Endothelial cell of umbilical vein (primary cell): ENCODE results near the gene ADGRD1. TPM values are rescaled to one million over a fixed set of nuclear protein-coding genes. Genes with fewer than 3 reads are reported as not detected.

Experiments used
- BruUV-seq: library from RNA; stranded (reverse); fragments of 400-500 nt; replicated peaks from 2 replicates; lab custom pipeline; 2021; lab: Mats Ljungman, UMichigan
- CTCF ChIA-PET: fragments of 300-600, 350-600 bp; sonication (Branson Sonifier 250); formaldehyde crosslinking; loops from one replicate; lab custom pipeline; 2021; ENCODE audit warnings: antibody characterized with exemption, inconsistent platforms; lab: Charles Lee
- POLR2A ChIA-PET: fragments of 300-600, 350-600 bp; sonication (Branson Sonifier 250); formaldehyde crosslinking; loops from one replicate; lab custom pipeline; 2021; ENCODE audit warnings: antibody characterized with exemption, inconsistent platforms; lab: Charles Lee
- DNase-seq: peaks from one replicate; pipeline ENCODE4 v3.0.0-alpha.2; 2011; ENCODE audit warnings: low read depth, low spot score
- FAIRE-seq: peaks from 2 replicates; lab custom pipeline; 2011; peaks lifted over from hg19 to GRCh38; lab: Jason Lieb, UNC
- H2AFZ ChIP-seq: 2 replicates; pipeline ENCODE4 v1.6.0; 2012; ENCODE audit warnings: low read depth, low read length, control low read depth, inconsistent platforms
- H3K27ac ChIP-seq: 2 replicates; pipeline ENCODE4 v1.5.1; 2011; ENCODE audit warnings: low read depth, mild to moderate bottlenecking, control low read depth, low read length, moderate library complexity; ENCODE audit not compliant: insufficient read depth
- H3K27me3 ChIP-seq, 2 experiments: 2 replicates each; pipeline versions ENCODE4 v1.6.0 to v1.6.1; 2011; ENCODE audit warnings: low read length in 2 of 2, mixed read lengths in 1 of 2; ENCODE audit not compliant: control insufficient read depth in 2 of 2, insufficient read depth in 2 of 2
- H3K36me3 ChIP-seq, 2 experiments: 2 replicates in 1 of 2; 3 replicates in 1 of 2; pipeline ENCODE4 v1.5.1; 2011; ENCODE audit warnings: low read length in 2 of 2, mild to moderate bottlenecking in 1 of 2, moderate library complexity in 1 of 2; ENCODE audit not compliant: control insufficient read depth in 2 of 2, insufficient read depth in 2 of 2; ENCODE audit errors: extremely low read depth in 1 of 2
- H3K4me1 ChIP-seq: 3 replicates; pipeline ENCODE4 v1.5.1; 2011; ENCODE audit warnings: mild to moderate bottlenecking, low read length; ENCODE audit not compliant: control insufficient read depth, insufficient read depth; ENCODE audit errors: extremely low read depth
- H3K4me2 ChIP-seq: 2 replicates; pipeline ENCODE4 v1.6.1; 2011; ENCODE audit warnings: low read length, control low read depth, mixed read lengths; ENCODE audit not compliant: insufficient read depth
- H3K4me3 ChIP-seq, 3 experiments: fragments of 200-600 bp in 1 of 3; sonication (generic), shearing (Covaris generic) in 1 of 3; replicated peaks in 1 of 3; 2 replicates each; pipeline ENCODE4 v1.5.1; 2011 to 2016; ENCODE audit warnings: control low read depth in 3 of 3, low read length in 3 of 3, mild to moderate bottlenecking in 2 of 3, inconsistent platforms in 1 of 3, low read depth in 1 of 3, moderate library complexity in 1 of 3; ENCODE audit not compliant: insufficient read depth in 1 of 3
- H3K79me2 ChIP-seq: 2 replicates; pipeline ENCODE4 v1.6.0; 2012; ENCODE audit warnings: low read length, inconsistent platforms; ENCODE audit not compliant: control insufficient read depth, insufficient read depth
- H3K9ac ChIP-seq: replicated peaks from 2 replicates; pipeline ENCODE3; 2011; ENCODE audit warnings: low read length, control low read depth; ENCODE audit not compliant: insufficient read depth; ENCODE audit errors: extremely low read depth
- H3K9me1 ChIP-seq: replicated peaks from 3 replicates; pipeline ENCODE4 v1.6.0; 2011; ENCODE audit warnings: mild to moderate bottlenecking, low read length; ENCODE audit not compliant: control insufficient read depth, insufficient read depth; ENCODE audit errors: extremely low read depth
- H3K9me3 ChIP-seq: replicated peaks from 2 replicates; pipeline ENCODE4 v1.5.1; 2012; ENCODE audit warnings: low read length, inconsistent platforms; ENCODE audit not compliant: control insufficient read depth, insufficient read depth
- H4K20me1 ChIP-seq: replicated peaks from 2 replicates; pipeline ENCODE3; 2011; ENCODE audit warnings: mild to moderate bottlenecking, low read length; ENCODE audit not compliant: control insufficient read depth, insufficient read depth; ENCODE audit errors: extremely low read depth
- CTCF ChIP-seq, 2 donors: IDR thresholded peaks; 1 replicate in 1 of 2; 2 replicates in 1 of 2; pipeline ENCODE4 v1.5.1; 2011; ENCODE audit warnings: low read length in 2 of 2, mild to moderate bottlenecking in 2 of 2, moderate library complexity in 2 of 2, control low read depth in 1 of 2, inconsistent platforms in 1 of 2, low read depth in 1 of 2; ENCODE audit not compliant: insufficient read depth in 1 of 2; ENCODE audit errors: extremely low read depth in 1 of 2
- EZH2 ChIP-seq: IDR thresholded peaks from 2 replicates; pipeline ENCODE4 v1.6.1; 2012; ENCODE audit warnings: borderline replicate concordance, low read depth, mild to moderate bottlenecking, moderate library complexity, low read length, inconsistent platforms; ENCODE audit not compliant: severe bottlenecking
- FOS ChIP-seq: IDR thresholded peaks from 2 replicates; pipeline ENCODE4 v1.6.1; 2011; ENCODE audit warnings: mild to moderate bottlenecking, low read length, moderate library complexity, borderline replicate concordance; ENCODE audit not compliant: insufficient read depth
- GATA2 ChIP-seq: IDR thresholded peaks from 2 replicates; pipeline ENCODE4 v1.7.0; 2011; ENCODE audit warnings: low read depth, mild to moderate bottlenecking, moderate library complexity, mixed read lengths, low read length; ENCODE audit not compliant: insufficient read length, insufficient read depth
- JUN ChIP-seq: IDR thresholded peaks from 2 replicates; pipeline ENCODE4 v1.6.1; 2011; ENCODE audit warnings: borderline replicate concordance, low read depth; ENCODE audit not compliant: insufficient read length, insufficient read depth
- MAX ChIP-seq: IDR thresholded peaks from 2 replicates; pipeline ENCODE4 v1.6.1; 2011; ENCODE audit not compliant: insufficient read depth, insufficient read length
- MYC ChIP-seq: IDR thresholded peaks from one replicate; pipeline ENCODE4 v1.6.1; 2011; ENCODE audit warnings: mild to moderate bottlenecking, low read depth, low read length
- POLR2A ChIP-seq: IDR thresholded peaks from 2 replicates; pipeline ENCODE4 v1.6.1; 2012; ENCODE audit warnings: low read depth, mild to moderate bottlenecking, control low read depth, low read length
- POLR2AphosphoS5 ChIP-seq: IDR thresholded peaks from 2 replicates; pipeline ENCODE4 v1.6.1; 2012; ENCODE audit warnings: low read depth, mild to moderate bottlenecking, control low read depth, low read length, moderate library complexity; ENCODE audit not compliant: insufficient read depth
- dilution Hi-C: fragments of 300-500 bp; cut with MboI; formaldehyde crosslinking; loops from one replicate; pipeline ENCODE4 v1.15.0; 2019; ENCODE audit warnings: low sequenced_read_pairs; ENCODE audit not compliant: extremely low pct_ligation_motif_present
- intact Hi-C: fragments of 100-400 bp; cut with micrococcal nuclease; formaldehyde crosslinking; loops from one replicate; pipeline ENCODE4 v1.10.0; 2022
- polyA plus RNA-seq, 4 experiments: library from polyadenylated mRNA; depleted of rRNA in 3 of 4; stranded (reverse) in 3 of 4; unstranded in 1 of 4; fragments of >200 nt; gene quantifications; 2 replicates each; pipeline versions ENCODE4 v1.2.1 to v1.2.3, GENCODE V29; 2011 to 2012; ENCODE audit warnings: missing spikeins in 1 of 4
- total RNA-seq: library from RNA; stranded (reverse); gene quantifications from 2 replicates; pipeline ENCODE4 v1.2.3, GENCODE V29; 2021

Gene ADGRD1
- total and polyA plus RNA-seq, 2 donors (not counting 3 experiments of a cell fraction or from before 2014, with no cell fraction given), result 0.07 TPM; not detected in 1

- CTCF ChIA-PET, result no interaction called here
- no peak for FAIRE-seq
These were observed 24.3 kb upstream of the ADGRD1 start for GRCh38 chr12:130929363-130929762.

GRCh38 chr12:130932061-130932930 is 21.4 kb upstream of the ADGRD1 start:
- ChIA-PET POLR2A (no interaction called here), CTCF (no interaction called here)
- no peak overlapping the region for H3K4me3 ChIP-seq
- FAIRE-seq (no peak), DNase-seq (no peak)
- peaks cover 4% of the 10 kb centered on the region for H3K4me1 ChIP-seq
- no TSS peak for BruUV-seq
- no peaks in the 10 kb centered on the region for H3K36me3 ChIP-seq
- H2AFZ ChIP-seq, result no peak overlapping the region
- dilution Hi-C loops (no loop called here), intact Hi-C loops (no loop called here)
- no peaks in the 10 kb centered on the region for H3K9me1 ChIP-seq
- H4K20me1 ChIP-seq, result no peaks in the 10 kb centered on the region
- TF ChIP-seq CTCF (IDR thresholded peaks at IDR 0.05; ENCODE audit: extremely low read depth in 1 of 2, insufficient read depth in 1 of 2, low read depth in 1 of 2, low read length in 2 of 2), result no peak
- no peak for TF ChIP-seq GATA2
- no peak for TF ChIP-seq JUN
- no peak for TF ChIP-seq POLR2A
- no peak for TF ChIP-seq EZH2
- no peak for TF ChIP-seq POLR2AphosphoS5
- TF ChIP-seq MYC, result no peak
- TF ChIP-seq MAX, result no peak
- TF ChIP-seq FOS, result no peak
- H3K9me3 ChIP-seq, result no peaks in the 10 kb centered on the region
- H3K27ac ChIP-seq, result no peak overlapping the region
- H3K4me2 ChIP-seq, result no peak overlapping the region
- H3K27me3 ChIP-seq, result no peaks in the 10 kb centered on the region
- no peak overlapping the region for H3K9ac ChIP-seq
- H3K79me2 ChIP-seq, result no peaks in the 10 kb centered on the region

More at GRCh38 chr12:130929363-130929762, 24.3 kb upstream of the ADGRD1 start:
- Histone ChIP-seq H3K27me3 (no peaks in the 10 kb centered on the region), H3K27ac (no peak overlapping the region), H3K9me3 (no peaks in the 10 kb centered on the region), H3K79me2 (no peaks in the 10 kb centered on the region), H2AFZ (no peak overlapping the region), H3K36me3 (no peaks in the 10 kb centered on the region), H3K4me3 (no peak overlapping the region), H4K20me1 (no peaks in the 10 kb centered on the region), H3K4me1 (peaks cover 4% of the 10 kb centered on the region), H3K4me2 (no peak overlapping the region), H3K9ac (no peak overlapping the region), H3K9me1 (no peaks in the 10 kb centered on the region)
- no TSS peak for BruUV-seq
- dilution Hi-C loops, result no loop called here
- no peak for TF ChIP-seq GATA2
- TF ChIP-seq EZH2, result no peak
- TF ChIP-seq POLR2AphosphoS5, result no peak
- no peak for TF ChIP-seq POLR2A
- no peak for DNase-seq
- POLR2A ChIA-PET, result no interaction called here
- intact Hi-C loops, result no loop called here
